Measurements from ENCODE around the gene SNX25. TPM values are rescaled to one million over a fixed set of nuclear protein-coding genes. Genes with fewer than 3 reads are reported as not detected.

Gene SNX25
- total and polyA plus RNA-seq, 2 donors (not counting 1 experiment from before 2014, with no cell fraction given), result 12.0 to 77.6 TPM

- peaks cover 0 to 5% of the 10 kb centered on the region in 2 donors for H3K4me1 ChIP-seq (ENCODE audit: control insufficient read depth in 2 of 2, insufficient read depth in 2 of 2, low read length in 2 of 2)
- H3K9me3 ChIP-seq (ENCODE audit: control extremely low read depth in 1 of 3, control insufficient read depth in 2 of 3, insufficient read depth in 1 of 3, low read length in 2 of 3), result no peaks in the 10 kb centered on the region
- H2AFZ ChIP-seq (ENCODE audit: insufficient read depth, low read depth, low read length, poor library complexity, severe bottlenecking), result no peak overlapping the region
- Mint-ChIP-seq H3K27me3 (no peaks in the 10 kb centered on the region), H3K9me3 (ENCODE audit: insufficient read depth) (no peaks in the 10 kb centered on the region), H3K27ac (no peak overlapping the region), H3K4me1 (peaks cover 35% of the 10 kb centered on the region), H3K4me3 (no peak overlapping the region)
- DNase-seq (no peak), ATAC-seq (ENCODE audit: low read depth) (no peak)
- ChIA-PET CTCF (no interaction called here), POLR2A (no interaction called here)
- no peak overlapping the region for H3K9ac ChIP-seq (ENCODE audit: low read length)
- no peak overlapping the region for H3K4me2 ChIP-seq (replicated peaks; ENCODE audit: low read depth, low read length, poor library complexity, severe bottlenecking)
- no peak overlapping the region for H3K4me3 ChIP-seq (ENCODE audit: control extremely low read depth in 1 of 5, extremely low read depth in 1 of 5, insufficient read depth in 1 of 5, low read depth in 2 of 5, low read length in 4 of 5)
- no peak overlapping the region for H3K27ac ChIP-seq (ENCODE audit: low read length in 2 of 2)
- H4K20me1 ChIP-seq (ENCODE audit: control insufficient read depth, insufficient read depth, low read length, poor library complexity, severe bottlenecking), result peaks cover 30% of the 10 kb centered on the region
- no peaks in the 10 kb centered on the region for H3K36me3 ChIP-seq (replicated peaks in 1 of 2; ENCODE audit: control extremely low read depth in 1 of 2, control insufficient read depth in 1 of 2, extremely low read depth in 1 of 2, insufficient read depth in 2 of 2, low read length in 1 of 2)
- TF ChIP-seq CTCF (IDR thresholded peaks at IDR 0.05) (no peak), EZH2 (IDR thresholded peaks at IDR 0.05; ENCODE audit: borderline replicate concordance, insufficient read depth, low read depth, low read length, poor library complexity, severe bottlenecking) (no peak)
- no peaks in the 10 kb centered on the region for H3K27me3 ChIP-seq (replicated peaks in 1 of 4; ENCODE audit: control extremely low read depth in 1 of 4, control insufficient read depth in 3 of 4, insufficient read depth in 4 of 4, low read length in 3 of 4)
- WGBS (ENCODE audit: insufficient coverage), result 100% methylated on average over 1 of the region's 4 CpGs
- H3K79me2 ChIP-seq (ENCODE audit: control insufficient read depth, insufficient read depth, low read length), result peaks cover 77% of the 10 kb centered on the region
- intact Hi-C loops (cut with micrococcal nuclease), result loop anchor here (5.0 kb wide), 1 partner anchor 32 kb away; no protein-coding TSS in a partner anchor
These were observed 35.4 kb downstream of the SNX25 start for GRCh38 chr4:185244763-185245162.

GRCh38 chr4:185246453-185246852, 37.1 kb downstream of the SNX25 start:
- Mint-ChIP-seq H3K4me1 (peaks cover 42% of the 10 kb centered on the region), H3K4me3 (no peak overlapping the region), H3K9me3 (ENCODE audit: insufficient read depth) (no peaks in the 10 kb centered on the region), H3K27ac (no peak overlapping the region), H3K27me3 (no peaks in the 10 kb centered on the region)
- Histone ChIP-seq H3K4me2 (replicated peaks; ENCODE audit: low read depth, low read length, poor library complexity, severe bottlenecking) (no peak overlapping the region), H3K36me3 (replicated peaks in 1 of 2; ENCODE audit: control extremely low read depth in 1 of 2, control insufficient read depth in 1 of 2, extremely low read depth in 1 of 2, insufficient read depth in 2 of 2, low read length in 1 of 2) (no peaks in the 10 kb centered on the region), H3K27ac (ENCODE audit: low read length in 2 of 2) (no peak overlapping the region), H3K27me3 (replicated peaks in 1 of 4; ENCODE audit: control extremely low read depth in 1 of 4, control insufficient read depth in 3 of 4, insufficient read depth in 4 of 4, low read length in 3 of 4) (no peaks in the 10 kb centered on the region), H3K4me1 (ENCODE audit: control insufficient read depth in 2 of 2, insufficient read depth in 2 of 2, low read length in 2 of 2) (peaks cover 0 to 5% of the 10 kb centered on the region in 2 donors), H3K4me3 (ENCODE audit: control extremely low read depth in 1 of 5, extremely low read depth in 1 of 5, insufficient read depth in 1 of 5, low read depth in 2 of 5, low read length in 4 of 5) (no peak overlapping the region), H3K9ac (ENCODE audit: low read length) (no peak overlapping the region), H3K9me3 (ENCODE audit: control extremely low read depth in 1 of 3, control insufficient read depth in 2 of 3, insufficient read depth in 1 of 3, low read length in 2 of 3) (no peaks in the 10 kb centered on the region), H2AFZ (ENCODE audit: insufficient read depth, low read depth, low read length, poor library complexity, severe bottlenecking) (no peak overlapping the region), H3K79me2 (ENCODE audit: control insufficient read depth, insufficient read depth, low read length) (peaks cover 90% of the 10 kb centered on the region), H4K20me1 (ENCODE audit: control insufficient read depth, insufficient read depth, low read length, poor library complexity, severe bottlenecking) (peaks cover 30% of the 10 kb centered on the region)
- intact Hi-C loops (cut with micrococcal nuclease), result loop anchor here (5.0 kb wide), 1 partner anchor 34 kb away; no protein-coding TSS in a partner anchor
- WGBS (ENCODE audit: insufficient coverage), result no CpG with 5 or more reads among the region's 1 CpG
- CTCF ChIA-PET, result no interaction called here
- POLR2A ChIA-PET, result no interaction called here
- DNase-seq (no peak), ATAC-seq (ENCODE audit: low read depth) (no peak)
- TF ChIP-seq CTCF (IDR thresholded peaks at IDR 0.05) (no peak), EZH2 (IDR thresholded peaks at IDR 0.05; ENCODE audit: borderline replicate concordance, insufficient read depth, low read depth, low read length, poor library complexity, severe bottlenecking) (no peak)

All from B cell (primary cell).